ENCODE data around the gene DCBLD2.
A peak's percentile ranks its signal among the peaks of the same experiment; 100 is the strongest.

DCBLD2 gene

DNA sequence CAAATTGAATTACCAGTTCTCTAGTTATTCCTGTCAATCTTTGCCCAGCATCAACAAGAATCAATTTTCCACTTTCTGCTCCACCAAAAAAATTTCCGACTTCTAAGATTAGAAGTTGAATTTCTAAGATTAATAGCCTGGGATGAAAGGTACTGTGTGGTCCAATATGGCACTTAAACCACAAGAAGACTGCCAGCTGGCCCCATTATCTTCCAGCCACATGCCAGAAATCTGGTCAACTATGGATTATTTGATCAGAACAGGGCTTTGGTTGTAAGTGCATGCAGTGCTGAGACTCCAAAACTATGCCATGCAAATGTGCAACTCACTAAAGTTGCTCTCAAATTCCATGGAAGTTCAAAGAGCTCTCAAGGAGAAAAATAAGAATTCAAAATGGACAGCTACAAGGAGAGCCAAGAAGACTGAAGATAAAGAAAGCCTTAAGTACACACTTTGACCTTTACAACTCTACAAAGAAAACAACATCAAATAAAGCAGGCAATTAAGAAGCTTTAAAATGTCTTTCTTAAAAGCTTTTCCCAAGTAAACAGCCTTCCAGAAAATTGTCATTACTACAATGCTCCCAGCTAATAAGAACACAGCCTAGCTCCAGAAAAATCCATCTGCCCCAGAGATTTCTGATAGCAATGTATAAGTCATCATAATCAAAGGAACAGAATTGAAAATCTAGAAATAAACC, 74.1 kb downstream of the DCBLD2 start:
- DNase-seq: no peak

DNA sequence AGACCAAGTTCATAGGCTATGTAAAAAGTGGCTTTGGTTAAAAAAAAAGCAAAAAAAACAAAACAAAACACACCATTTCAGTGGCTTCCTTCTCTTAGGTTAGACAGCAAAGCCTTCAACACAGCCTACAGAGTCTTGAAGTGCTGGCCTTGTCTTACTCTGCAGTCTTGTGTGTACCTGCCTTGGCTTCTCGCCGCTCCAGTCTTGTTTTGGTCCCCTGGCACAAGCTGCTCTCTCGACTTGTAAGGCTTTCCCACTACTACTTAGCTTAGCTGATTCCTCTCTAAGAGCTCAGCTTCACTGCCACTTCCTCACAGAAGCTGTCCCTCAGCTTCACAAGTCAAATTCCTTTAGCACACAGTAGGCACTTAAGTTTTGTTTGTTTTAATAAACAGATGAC, 75.4 kb downstream of the DCBLD2 start:
- no peak for DNase-seq

DNA sequence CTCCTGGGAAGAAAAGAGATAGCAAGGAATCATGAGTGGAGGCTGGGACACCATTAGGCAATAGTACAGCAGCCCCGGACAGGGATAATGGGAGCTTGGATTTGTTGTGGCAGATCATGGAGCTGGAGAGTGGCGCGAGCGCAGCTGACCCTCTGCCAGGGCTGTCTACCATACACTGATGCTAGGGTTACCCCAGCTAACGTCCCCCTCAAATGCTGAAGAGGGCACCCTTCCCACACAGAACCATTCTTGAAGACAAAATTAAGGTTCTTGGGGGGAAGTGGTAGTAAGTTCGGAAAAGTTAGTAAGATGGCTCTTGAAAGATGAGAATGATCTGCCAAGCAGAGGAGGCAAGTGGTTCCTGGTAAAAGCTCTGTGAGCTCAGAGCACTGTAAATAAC, 77.2 kb downstream of the DCBLD2 start:
- DNase-seq: no peak

DNA sequence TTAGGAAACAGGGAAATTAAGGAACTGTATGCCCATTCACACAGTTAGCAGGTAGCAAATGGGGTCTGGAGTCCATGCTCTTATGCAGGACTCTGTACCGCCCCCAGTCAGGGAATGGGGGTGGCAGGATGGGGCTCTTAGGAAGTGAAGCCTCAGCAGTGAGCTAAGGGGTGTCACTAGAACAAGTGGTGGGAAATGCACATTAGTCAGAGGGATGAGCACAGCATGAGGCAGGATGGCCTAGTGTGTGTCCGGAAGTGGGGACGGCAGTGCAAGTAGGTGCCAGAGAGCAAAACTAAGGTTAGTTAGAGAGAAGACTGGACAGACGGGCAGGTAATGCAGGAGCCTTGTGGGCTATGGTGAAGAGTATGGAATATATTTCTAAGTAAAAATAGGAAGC, 77.7 kb downstream of the DCBLD2 start:
- no peak for DNase-seq

DNA sequence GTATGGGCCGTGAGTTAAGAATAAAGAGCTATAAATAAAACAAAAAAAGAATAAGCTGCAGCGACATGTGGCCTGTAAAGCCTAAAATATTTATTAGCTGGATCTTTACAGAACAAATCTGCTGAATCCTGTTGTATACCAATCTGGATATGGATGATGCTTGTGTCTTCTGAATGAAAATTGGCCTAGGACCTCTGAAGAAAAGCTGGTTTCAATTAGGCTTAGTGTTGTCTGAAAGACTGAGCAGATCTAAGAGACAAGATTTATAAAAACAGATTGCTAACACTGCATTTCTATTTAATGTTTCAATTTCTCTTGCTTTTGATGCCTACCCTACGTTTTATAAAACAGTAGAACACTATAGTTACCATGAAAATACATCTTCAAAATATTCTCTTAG, 80.4 kb downstream of the DCBLD2 start:
- no peak for DNase-seq

DNA sequence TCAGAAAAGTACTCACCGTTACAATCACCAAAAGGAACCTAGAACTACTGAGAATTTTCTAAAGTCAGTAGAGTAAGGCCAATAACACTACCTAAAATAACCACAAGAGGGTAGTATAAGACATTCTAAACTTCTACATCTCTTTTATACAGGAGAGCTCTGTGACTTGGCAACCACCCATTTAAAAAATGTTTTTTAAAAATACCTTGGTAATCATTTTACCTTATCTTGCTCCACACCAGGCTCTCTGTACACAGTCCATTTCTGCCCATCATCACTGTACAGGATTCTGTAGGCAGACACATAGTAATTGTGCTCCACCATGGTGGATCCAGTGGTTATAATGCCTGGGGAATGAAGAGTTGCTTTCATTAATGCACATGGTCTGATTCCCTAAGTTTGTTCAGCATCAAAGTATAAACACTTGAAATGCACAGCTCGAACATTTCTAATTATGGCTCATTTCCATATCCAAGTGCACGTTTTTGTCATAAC, 83.9 kb downstream of the DCBLD2 start:
- DNase-seq: peak; percentile 3

DNA sequence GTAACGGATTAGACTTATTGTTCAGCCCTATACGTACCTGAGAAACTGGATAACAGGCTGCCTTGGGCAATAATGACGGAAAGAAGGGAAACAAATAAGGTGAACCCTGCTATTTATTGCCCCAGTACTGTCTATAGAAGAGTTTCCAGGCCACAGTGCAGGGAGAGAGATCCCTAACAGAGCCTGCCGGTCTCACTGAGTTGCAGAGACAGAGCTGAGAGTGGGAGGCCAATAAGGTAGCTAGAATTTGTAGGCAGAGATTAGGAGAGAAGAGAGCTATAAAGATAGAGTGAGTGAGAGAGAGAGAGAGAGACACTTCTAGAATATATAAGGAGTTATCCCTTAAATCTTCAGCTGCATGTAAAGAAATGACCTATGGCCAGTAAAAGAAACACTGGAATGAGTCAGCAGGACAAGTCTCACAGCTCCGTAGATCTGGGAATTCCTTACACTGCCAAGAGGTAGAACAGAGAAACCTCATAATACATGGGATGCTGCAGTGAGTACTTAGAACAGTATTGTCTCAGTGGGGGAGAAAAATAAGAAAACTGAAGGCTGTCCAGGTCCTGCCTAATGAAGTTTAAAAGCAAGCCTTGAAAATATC, 86.6 kb downstream of the DCBLD2 start:
- DNase-seq: no peak

DNA sequence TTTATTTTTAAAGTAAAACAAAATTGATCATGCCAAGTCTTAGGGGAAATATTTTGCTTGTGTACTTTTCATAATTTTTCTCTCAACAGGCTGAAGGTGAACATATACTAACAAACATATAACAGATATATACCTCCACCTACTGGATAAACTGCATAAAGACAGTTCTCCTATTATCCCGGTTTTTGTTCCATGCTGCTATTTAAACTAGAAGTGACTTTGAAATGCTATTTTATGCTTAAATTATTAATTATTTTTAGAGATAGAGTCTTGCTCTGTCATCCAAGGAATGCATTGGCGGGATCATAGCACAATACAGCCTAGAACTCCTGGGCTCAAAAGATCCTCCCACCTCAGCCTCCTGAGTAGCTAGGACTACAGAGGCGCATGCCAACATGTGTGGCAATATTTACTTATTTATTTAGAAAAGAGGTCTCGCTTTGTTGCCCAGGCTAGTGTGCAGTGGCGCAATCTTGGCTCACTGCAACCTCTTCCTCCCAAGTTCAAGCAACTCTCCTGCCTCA, 88.6 kb downstream of the DCBLD2 start:
- DNase-seq: peak; percentile 12

DNA sequence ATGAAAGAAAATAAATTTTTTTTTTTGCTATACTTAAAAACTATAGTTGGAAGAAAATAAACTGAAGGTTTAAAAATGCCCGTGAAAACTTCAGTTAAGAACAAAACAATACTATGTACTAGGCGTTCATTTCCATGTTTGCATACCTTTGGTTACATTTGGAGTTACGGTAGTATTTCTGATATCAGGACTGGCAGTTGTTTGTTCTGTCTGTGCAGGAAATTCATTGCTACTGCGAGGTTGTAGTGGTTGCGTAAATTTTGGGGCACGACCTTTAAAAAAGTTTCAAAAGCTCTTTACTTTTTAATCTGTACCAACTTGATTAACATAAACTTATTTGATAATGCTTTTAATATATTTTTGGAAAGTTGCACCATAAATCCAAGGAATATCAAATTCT, 90.4 kb downstream of the DCBLD2 start:
- no peak for DNase-seq

DNA sequence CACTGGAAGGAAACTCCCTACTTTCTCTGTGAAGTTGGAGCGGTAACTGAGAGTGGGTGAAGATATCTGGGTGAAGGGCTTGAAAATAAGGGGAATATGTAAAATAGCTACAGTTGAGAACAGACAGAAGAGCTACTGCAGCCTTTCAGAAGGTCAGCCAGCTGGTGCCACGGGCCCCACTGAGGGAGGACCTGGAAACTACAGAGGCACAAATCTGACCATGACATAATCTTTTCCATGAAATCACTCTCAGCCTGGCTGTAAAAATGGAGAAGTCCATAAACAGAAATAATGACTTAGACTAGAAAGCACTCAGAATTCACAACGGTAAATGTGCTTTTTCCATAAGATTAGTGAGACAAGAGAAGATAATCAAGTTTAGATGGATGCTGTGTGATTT, 91.9 kb downstream of the DCBLD2 start:
- DNase-seq: no peak

DNA sequence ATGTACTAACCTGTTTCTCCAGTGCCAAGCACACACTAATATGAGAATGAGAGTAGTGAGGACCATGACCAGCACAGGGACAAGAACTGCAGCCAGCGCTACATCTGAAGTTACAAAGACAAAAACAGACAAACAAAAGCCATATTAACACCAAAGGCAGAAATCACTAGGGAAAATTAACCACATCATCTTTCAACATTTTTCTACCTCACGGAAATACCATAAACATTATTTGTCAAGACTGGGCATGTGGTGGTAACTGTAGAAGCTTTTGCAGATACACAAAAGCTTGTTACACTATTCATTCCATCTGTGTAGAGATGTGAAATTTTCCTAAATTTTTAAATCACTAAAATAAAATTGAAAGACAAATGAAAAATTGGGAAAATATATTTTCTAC, 93.4 kb downstream of the DCBLD2 start:
- DNase-seq: no peak

DNA sequence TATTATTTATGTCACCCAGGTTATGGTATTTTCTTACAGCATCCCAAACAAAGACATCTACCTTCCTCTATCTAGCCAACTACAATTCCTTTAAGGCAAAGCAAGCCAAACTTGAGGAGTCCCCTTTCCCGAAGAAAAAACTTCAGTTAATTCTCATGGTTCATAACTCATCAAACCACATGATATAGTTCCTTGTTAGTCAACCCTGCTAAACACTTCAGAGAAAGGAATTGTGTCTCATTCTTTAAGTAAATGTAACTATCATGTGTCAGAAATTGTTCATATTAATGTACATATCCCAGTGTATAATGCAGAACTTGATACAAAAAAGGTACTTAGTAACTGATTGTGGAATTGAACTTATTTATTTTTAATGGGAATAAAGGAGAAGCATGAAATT, 93.9 kb downstream of the DCBLD2 start:
- no peak for DNase-seq

DNA sequence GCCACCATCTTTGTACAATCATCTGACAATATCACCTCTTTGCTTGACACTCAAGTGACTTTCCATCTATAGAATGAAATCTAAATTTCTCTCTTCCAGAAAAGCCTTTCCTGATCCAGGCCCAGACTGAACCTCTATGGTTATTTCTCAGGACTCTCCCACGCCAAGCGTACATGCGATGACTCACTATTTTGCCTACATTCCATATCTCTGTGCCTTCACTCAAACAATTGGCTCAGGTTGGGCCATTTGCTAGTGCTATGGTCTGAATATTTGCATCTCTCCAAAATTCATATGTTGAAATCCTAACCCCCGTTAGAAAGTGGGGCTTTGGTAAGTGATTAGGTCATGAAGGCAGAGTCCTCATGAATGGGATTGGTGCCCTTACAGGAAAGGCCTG, 94.5 kb downstream of the DCBLD2 start:
- DNase-seq: no peak

DNA sequence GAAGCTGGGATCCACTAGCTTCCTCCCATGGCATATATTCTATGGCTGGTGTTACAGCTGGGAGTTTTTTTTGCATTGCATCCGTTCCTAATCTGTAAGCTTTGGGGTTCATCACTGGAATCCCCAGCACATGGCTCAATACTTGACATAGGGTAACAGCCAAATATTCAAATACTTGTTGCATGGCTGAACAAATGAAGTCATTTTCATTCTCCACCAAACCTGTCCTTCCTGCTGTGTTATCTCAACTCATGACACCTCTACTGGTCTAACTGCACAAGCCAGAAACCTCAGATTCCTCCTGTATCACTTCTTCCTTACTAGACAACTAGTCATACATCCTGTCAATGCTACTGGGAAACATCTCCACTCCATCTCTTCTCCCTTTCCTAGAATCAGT, 95.0 kb downstream of the DCBLD2 start:
- no peak for DNase-seq

DNA sequence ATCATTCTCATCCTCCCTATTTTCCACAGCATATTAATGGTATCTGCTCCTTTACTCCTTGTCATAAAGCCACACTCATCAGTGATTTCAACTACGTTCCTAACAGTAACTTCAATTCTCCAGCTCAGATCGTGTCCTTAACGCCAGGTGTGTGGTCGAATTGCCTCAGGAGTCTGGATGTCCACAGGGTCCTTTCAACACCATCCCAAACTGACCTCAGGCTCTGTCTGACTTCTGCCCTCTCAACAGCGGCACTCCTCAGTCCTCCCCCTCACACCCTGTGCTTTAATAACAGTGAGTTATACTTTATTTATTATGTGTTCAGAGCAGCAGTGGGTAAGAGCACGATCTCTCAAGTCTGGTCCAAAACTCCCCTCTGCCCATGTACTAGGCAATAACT, 95.9 kb downstream of the DCBLD2 start:
- no peak for DNase-seq

DNA sequence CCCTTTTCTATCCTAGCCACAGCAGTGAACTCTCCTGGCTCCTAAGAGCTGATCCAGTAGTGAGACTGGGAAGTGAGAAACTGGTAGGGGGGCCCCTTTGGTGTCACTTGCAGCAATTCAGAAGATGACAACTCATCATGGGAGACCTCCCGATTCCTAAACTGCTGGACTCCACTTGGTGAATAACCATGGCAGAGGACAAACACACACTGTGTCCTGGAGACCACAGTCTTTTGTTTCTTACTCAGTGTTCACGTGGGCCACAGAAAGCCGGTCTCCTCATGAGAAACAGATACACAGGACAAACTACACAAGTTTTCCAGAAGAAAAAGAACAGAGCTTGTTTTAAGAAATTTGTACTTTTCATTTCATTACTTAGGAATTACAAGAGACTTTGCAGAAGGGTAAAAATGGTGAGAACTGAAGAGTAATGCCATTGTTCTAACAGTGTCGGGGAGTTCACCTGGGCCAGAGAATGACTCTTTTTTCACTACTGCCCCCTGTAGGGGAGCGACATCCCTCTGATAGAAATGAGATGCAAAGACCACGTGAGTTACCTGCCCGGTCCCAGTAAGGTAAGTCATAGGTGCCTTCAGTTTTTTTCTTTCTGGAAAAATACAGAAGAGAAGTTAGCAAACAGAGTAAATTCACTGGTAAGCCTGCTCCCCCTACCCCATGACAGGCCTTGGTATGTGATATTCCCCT, 100.3 kb downstream of the DCBLD2 start:
- no peak for DNase-seq

DNA sequence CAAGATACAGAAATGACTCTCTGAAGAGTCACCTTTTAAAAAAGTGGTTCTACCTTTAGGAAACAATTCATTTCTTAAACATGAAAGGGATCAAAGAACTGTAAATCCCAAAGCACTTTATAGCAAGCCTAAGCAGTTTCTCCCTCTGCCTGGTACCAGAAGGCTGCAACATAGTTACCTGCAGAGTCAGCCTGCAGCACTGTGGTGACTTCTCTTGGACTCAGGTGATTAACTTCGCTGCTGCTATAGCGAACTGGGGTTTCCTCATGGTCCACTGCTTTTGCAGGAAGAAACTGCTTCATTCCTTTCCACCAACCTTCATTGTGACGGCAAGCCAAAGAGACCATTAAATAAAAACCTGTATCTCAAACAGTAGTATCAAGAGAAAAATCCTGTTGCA, 101.1 kb downstream of the DCBLD2 start:
- DNase-seq: no peak

DNA sequence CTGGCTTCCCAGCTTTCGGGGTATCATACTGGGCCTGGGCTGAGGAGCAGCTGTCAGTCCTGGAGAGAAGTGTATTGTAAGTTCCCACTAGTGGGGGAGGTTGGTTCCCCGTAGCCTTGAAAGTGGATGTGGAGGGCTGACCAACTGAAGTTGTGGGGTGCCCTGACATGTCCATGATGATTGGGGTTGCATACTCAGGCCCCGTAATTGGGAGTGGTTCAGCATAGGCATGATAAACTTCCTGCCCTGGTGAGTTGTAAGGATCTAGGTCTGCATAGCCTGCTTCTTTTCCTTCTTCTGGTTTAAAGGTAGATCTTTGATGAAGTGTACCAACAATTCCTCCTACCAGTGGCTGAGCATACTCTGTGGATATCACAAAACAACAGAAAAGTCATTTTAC, 102.0 kb downstream of the DCBLD2 start:
- DNase-seq: no peak

DNA sequence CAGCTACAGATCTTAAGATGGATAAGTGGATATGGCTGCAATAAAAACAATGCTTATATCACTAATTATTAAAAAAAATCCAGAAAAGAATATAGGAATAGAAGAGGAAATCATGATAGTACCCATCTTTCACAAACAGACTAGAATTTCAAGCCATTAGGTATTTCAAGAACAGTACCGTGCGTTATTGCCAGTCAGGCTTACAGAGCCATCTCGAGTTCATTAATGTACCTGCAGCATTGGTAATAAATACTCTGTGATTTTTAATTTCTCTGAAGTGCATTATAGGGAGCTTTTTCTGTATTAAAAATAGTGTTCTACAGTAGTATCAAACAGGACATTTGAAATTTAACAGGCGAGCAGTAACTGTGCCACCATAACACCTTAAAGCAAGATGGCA, 102.7 kb downstream of the DCBLD2 start:
- DNase-seq: no peak

DNA sequence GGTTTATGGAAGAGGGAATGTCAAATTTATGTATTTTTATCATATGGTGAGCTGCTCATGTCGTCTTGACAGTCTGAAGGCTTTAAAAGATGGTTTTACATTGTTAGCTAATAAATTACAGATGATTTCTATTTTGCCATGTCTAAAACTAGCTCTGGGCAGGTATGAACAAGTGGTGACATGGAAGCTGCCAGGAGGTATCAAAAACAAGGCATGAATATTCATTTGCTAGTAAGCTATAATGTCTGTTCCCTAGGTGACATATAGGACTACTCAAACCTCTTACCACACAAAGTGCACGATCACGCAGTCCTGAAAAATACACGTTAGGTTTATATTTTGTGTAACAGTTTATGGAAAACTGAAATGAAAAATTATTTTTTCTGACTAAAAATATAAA, 103.6 kb downstream of the DCBLD2 start:
- no peak for DNase-seq

DNA sequence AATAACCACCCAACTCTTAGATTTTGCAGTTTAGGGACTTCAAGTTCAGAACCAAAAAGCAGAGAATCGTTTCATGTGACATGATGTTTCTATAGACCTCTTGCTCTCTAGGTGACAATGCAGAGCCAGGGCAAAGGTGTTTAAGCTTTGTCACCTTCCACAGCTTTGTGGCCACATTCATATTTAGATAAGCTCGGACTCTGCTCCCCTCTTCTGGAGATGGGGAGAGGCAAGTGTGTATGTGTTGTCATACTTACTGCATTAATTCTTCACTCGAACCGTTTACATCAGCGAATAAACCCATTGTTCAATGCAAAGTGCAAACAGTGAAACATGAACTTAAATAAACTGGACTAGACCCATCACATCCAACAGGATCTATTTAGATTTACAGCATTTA, 105.2 kb downstream of the DCBLD2 start:
- DNase-seq: no peak

DNA sequence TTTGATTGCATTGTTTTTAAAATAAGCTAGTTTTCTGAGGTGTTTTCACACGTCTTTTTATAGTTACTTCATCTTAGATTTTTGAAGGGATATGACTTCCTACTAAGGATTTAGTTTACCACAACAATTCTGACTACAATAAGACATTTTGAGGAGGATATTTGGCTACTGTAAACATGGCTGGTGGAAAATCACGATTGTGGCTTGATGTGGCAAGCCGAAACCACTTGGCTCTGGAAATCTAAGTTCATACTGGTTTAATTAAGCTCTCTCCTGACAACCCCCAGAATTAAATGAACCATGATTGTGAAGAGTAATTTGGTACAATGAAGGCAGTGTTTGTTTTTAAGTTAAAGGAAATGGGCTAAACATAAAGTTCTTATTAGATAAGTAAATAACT, 107.5 kb downstream of the DCBLD2 start:
- no peak for DNase-seq

DNA sequence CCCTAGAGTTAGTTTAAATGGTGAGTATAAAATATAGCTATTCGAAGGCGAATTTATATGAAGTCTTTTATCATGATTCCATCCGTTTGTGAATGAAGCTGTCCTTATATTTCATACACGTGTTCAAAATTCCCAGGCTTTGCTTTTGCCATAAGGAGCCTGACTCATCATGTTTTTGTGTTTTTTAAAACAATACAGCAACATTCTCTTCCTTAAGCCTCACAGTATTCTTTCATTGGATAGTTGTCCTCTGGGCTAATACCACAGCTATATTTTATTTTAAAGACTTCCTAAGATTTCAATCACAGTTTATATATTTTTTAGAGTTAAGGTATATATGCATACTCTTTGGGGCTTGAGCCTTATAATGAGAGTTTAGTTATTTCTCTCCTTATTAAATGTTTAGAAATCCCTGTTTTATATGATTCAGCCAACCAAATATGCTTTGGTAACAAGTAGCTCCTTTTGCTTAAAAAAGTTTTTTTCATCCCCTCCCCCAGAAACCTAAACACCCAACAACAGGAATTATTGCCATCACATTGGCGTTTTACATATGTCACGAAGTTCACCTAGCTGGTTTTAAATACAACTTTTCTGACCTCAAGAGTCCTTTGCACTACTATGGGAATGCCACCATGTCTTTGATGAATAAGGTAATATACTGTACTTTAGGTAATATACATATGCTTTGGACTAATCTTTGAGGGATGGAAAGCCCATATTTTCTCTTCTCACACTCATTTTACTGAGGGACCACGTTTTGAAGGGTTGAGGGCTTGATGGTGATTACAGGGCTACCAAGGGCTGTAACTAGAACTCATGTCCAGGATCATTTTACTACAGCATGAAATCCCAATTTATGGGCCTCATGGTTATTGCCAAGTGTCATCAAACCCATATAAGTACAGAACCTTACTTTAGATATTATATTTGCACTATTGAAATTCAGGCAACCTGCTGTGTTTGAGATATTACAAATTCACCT, 109.9 kb downstream of the DCBLD2 start:
- DNase-seq: no peak
